Measurements from ENCODE around the gene PLCG2.
"Not testable (repeated sequence)": the region's sequence is repeated elsewhere in the genome, so short reads cannot be mapped to it uniquely, and the experiment has no call there.

Gene PLCG2

GRCh38 chr16:81754858-81755257 is 24.2 kb upstream of the PLCG2 start:
- DNase-seq (ENCODE audit: low read depth): no peak

GRCh38 chr16:81755915-81756614 is 23.0 kb upstream of the PLCG2 start:
- no peak for DNase-seq (ENCODE audit: low read depth)

DNA sequence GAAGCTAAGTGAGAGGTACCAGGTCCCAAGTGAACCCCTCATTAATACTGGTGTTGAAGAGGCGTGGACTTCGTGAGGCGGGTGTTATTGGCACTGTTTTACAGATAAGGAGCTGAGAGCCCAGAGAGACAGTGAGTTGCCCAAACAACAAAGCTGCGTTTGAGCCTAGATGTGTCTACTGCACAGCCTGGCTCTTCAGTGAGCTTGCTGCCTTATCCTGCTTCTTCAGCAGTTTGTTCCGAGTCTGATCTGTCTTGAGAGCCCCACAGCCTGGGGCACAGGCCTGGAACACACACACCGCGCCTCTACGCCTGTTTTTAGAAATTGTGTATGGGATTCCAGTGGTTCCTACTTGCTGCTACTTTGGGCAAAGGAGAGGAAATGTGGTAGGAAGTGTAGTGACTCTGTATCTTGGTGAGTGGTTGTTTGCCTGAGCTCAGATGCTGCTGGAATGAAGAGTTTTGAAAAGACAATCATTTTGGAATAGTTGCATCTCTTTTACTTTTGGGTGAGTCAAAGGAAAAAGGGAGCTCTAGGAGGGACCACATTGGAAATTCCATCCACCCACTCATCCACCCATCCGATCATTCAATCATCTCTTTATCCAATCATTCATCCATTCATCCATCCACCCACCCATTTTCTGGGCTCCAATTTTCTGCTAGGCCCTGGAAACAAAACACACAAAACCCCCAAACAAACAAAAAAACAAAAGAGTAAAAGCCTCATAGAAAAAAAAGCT is 22.3 kb upstream of the PLCG2 start:
- DNase-seq (ENCODE audit: low read depth): no peak

- no peak for DNase-seq (ENCODE audit: low read depth)
Measured at GRCh38 chr16:81758376-81758775, 20.7 kb upstream of the PLCG2 start.

- not testable (repeated sequence) for DNase-seq (ENCODE audit: low read depth)
Measured at GRCh38 chr16:81762322-81762721, 16.8 kb upstream of the PLCG2 start.

DNA sequence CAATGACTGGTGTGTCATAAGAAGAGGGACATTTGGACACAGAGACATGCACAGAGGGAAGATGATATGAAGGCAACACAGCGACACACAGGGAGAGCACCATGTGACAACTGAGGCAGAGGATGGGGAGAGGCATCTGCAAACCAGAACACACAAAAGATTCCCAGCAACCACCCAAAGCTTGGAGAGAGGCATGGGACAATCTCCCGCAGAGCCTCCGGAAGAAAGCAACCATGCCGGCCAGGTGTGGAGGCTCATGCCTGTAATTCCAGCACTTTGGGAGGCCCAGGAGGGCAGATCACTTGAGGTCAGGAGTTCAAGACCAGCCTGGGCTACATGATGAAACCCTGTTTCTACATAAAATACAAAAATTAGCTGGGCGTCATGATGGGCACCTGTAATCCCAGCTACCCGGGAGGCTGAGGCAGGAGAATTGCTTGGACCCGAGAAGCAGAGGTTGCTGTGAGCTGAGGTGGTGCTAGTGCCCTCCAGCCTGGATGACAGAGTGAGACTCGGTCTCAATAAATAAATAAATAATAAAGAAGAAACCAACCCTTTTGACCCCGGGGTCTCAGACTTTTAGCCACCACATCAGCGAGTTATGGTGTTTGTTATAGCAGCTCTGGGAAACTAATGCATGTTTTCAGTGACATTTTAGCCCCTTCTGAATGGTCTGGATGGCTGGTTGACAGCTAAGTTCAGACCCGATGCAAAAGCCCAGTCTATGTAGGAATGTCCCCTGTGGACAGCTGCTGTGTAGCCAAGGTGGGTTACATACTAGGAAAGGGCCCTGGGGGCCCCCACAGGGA is 13.8 kb upstream of the PLCG2 start:
- no peak for DNase-seq (ENCODE audit: low read depth)

DNA sequence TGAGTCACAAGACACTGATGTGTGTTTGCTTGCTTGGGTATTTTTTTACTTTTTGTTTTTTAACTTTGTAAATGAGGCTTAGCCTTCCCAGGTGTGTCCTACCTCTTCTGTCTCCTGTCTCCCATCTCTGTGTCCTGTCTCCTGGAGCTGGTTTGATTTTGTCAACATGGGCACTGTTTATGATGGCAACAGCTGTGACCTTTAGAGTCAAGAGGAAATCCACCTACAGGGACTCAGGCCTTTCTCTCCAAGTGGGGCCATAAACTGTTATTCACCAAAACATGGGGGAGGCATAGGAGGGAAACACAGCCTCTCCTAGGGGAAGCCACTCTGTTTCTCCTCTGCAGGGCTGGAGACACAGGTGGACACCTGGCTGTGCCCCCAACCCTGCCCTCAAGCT is 13.1 kb upstream of the PLCG2 start:
- DNase-seq (ENCODE audit: low read depth): no peak

- no peak for DNase-seq (ENCODE audit: low read depth)
Measured at GRCh38 chr16:81767987-81768592, 11.0 kb upstream of the PLCG2 start.

DNA sequence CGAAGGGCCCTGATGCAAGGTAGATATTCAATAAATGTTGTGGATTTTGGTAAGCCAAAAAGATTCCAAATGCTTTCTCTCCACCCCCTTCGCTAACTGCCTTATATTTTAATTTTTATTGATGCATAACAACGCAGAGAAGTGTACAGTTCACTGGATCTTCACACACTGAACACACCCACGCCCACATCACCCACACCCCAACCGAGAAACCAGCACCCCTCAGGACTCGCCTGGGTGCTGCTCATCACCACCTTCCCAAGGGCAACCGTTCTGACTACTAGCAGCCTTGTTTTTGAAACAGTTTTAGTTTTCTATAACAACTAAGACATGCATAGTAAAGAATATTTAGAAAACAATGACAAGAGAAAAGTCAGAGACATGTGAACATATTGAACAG is 9.1 kb upstream of the PLCG2 start:
- no peak for DNase-seq (ENCODE audit: low read depth)

DNA sequence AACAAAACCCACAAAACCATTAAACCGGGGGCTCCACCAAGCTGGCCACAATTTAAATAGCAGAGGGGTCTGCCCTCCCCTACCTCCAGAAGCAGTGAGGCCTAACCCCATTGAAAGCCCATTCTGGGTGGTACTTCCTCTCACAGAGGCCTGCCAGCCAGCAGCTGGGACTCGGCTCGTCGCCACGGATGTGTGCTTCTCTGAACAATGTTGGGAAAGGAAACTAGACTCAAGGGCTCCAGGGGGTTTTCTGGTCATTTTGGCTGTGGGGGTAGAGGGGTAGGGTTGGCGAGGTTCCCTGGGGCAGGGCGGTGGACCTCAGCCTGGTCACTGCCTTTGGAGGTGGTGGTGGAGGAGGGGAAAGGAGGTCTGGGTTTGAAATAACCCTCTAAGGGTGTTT is 4.7 kb upstream of the PLCG2 start:
- no peak for DNase-seq (ENCODE audit: low read depth)

DNA sequence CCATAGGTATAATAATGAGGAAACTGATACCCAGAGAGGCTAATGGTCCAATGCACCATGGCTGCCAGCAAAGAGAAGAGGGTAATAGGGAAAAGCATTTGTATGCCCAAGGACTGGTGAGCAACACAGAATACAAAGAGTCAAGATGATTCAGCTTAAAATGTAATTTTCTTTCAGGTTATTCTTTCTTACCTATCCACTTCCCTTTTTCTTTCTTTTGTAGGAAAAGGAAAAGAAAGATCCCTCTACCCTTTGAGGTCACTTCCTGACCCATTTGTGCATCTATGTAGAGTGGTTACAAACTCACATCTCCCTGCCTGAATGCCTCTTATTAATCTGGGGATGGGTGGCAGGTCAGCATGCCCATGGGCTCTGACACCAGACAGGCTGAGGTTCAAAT is 3.5 kb upstream of the PLCG2 start:
- no peak for DNase-seq (ENCODE audit: low read depth)

GRCh38 chr16:81778231-81778630 is 860 bp upstream of the PLCG2 start:
- DNase-seq (ENCODE audit: low read depth): no peak

DNA sequence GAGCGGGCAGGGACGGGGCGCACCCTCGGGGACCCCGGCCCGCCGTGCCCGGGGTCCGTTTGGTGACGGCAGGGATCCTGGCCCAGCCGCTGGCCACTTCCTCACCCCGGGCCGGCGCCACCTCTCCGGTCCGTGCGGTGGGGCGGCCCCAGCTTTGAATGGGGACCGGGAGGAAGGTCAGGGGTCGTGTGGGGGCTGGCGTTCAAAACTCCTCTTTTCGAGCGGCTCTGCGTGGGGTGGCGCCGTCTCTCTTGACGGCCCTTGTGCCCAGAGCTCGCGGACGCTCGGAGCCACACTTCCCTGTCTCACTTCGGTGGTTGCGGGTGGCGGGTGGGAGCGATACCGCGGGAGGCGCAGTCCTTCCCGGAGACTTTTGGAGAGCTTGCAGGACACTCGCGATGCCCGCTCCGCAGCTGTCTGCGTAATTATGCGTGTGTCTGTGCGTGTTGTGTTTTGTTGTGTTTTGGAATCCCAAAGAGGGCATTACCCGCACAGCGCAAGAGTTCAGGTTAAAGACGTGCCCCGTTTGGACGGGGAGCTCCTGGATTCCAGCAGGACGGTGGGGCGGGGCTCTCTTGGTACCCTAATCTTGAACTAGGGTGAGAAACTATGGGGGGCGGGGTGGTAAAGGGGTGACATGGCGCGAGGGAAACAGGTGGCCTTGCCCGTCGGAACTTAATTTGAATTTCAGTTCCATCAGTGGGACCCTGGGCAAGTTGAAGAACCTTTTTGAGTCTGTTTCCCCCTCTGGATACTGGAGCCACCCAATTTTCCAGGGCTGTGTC is 637 bp downstream of the PLCG2 start:
- no peak for DNase-seq (ENCODE audit: low read depth)

GRCh38 chr16:81780350-81780749 is 1.3 kb downstream of the PLCG2 start:
- DNase-seq (ENCODE audit: low read depth): no peak

DNA sequence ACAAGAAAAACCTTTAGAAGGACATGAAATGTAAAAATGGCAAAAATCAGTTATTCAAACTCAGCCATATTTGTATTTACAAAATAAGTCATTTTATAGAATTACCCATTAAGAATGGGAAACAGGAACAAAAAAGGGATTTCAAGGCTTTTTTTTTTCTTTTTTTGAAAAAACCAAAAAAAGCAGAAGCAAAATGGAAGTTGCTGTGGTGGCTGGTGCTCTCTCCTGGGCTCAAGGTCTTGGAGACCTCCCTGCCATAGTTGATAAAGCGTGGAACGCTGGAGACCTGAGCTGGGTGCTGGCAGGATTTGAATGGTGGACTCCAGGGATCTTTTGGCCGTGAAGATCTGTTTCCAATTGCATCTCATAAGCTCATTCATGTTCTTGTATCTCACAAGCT is 3.1 kb downstream of the PLCG2 start:
- no peak for DNase-seq (ENCODE audit: low read depth)

DNA sequence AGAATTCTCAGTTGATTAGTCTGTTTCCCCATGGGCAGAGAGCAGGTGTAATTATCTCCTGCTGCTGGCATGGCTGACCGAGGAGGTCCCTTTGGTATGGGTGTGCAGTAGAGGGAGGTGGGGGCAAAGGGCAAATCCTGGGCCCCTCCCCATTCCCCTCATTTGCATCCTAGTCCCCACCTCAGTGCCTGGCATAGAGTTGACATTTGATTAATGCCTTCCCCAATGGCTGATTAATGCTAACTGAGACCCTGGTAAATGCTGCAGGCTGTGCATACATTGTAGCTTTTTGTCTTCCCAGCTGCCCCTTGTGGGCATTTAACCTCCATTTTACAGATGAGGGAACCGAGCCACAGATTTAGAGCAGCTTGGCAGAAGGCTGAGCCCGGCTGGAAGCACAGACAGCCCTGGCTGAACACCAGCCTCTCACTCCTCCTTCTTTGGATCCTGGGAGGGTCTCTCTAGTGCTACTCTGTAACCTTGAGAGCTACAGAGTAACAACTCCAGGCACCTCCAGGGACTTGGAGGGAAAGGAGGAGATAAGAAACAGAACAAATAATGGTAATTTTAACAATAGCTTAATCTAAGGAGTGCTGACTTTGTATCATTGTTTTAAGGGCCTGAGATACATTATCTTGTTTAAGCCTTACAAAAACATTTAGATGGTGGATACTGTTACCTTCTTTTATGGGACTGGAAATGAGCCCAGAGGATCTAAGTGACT is 5.1 kb downstream of the PLCG2 start:
- DNase-seq (ENCODE audit: low read depth): no peak

DNA sequence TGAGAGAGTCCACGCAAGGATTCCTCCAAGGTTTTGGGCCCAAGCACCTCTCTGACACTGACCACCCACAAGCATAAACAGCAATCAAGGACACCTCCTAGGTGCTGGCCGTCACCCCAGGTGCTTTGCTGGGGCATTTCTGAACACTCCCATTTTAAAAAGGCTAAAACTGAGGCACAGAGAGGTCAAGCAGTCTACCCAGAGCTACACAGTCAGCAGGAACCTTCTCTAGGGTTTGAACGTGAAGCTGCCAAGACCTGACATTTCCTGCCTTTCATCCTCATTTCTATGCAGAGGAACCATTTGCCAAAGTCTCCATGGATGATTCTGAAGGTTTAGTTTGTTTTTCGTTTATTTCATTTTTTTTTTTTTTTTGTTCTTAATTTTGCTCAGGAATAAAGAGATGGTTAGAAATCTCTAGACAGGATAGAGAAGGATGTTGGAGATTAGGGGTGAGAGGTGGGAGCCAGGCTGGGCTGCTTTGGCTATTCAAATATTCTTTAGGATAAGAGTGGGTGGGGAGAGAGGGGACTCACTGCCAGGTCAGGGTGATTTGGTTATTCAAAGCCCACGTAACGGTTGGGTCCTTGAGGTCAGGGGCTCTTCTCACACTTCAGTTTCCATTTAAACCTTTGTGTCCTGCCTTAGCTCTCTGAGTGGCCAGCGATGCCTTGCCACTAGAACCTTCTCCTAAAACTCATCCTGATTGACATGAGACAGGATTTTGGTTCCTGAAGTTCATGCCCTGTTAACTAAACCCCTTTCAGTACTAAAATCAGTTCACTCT is 6.2 kb downstream of the PLCG2 start:
- no peak for DNase-seq (ENCODE audit: low read depth)

DNA sequence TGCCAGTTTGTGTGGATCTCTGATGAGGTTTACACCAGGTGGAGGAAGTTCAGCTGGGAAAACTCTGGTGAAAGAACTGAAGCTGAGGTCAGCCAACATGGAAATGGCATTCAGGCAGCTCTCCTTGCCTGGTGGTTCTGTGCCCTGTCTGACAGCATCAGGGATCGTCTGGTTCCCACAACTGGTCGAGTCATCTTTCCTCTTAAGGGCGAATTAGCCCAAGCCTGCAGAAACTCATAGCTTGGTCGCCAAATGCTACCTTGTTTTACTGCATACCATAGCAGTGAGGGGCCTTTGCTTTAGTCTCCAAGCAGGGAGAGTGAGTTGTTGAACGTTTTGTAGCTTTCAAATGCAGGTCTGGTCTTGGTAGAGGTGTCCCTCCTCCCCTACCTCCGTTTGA is 7.2 kb downstream of the PLCG2 start:
- no peak for DNase-seq (ENCODE audit: low read depth)

- DNase-seq (ENCODE audit: low read depth): no peak
Measured at GRCh38 chr16:81786868-81787267, 7.8 kb downstream of the PLCG2 start.

- no peak for DNase-seq (ENCODE audit: low read depth)
Measured at GRCh38 chr16:81787659-81788058, 8.6 kb downstream of the PLCG2 start.
